B cell (primary cell): ENCODE results near the gene RHOH. TPM values are rescaled to one million over a fixed set of nuclear protein-coding genes. Genes with fewer than 3 reads are reported as not detected.
"Not testable (repeated sequence)": the region's sequence is repeated elsewhere in the genome, so short reads cannot be mapped to it uniquely, and the experiment has no call there.

Source experiments
- ATAC-seq: fragments of 200-7000 bp; cut with Tn5 transposase; one replicate; pipeline ENCODE4 v1.10.0; 2021; ENCODE audit warnings: low read depth, mild to moderate bottlenecking, moderate number of reproducible peaks, moderate library complexity
- CTCF ChIA-PET: fragments of 350-600 bp; sonication (Branson Sonifier 250); formaldehyde crosslinking; loops from one replicate; lab custom pipeline; 2021; ENCODE audit warnings: antibody characterized with exemption, inconsistent platforms; lab: Charles Lee
- POLR2A ChIA-PET: fragments of 350-600 bp; sonication (Branson Sonifier 250); formaldehyde crosslinking; loops from one replicate; lab custom pipeline; 2021; ENCODE audit warnings: antibody characterized with exemption; lab: Charles Lee
- DNase-seq: peaks from one replicate; pipeline ENCODE4 v3.0.0; 2013
- H2AFZ ChIP-seq: 2 replicates; pipeline ENCODE4 v1.6.1; 2012; ENCODE audit warnings: mild to moderate bottlenecking, low read depth, low read length; ENCODE audit not compliant: insufficient read depth, poor library complexity, severe bottlenecking
- H3K27ac ChIP-seq, 2 donors: 1 replicate in 1 of 2; 2 replicates in 1 of 2; pipeline ENCODE4 v1.5.1; 2012 to 2013; ENCODE audit warnings: low read length in 2 of 2, mild to moderate bottlenecking in 2 of 2, moderate library complexity in 1 of 2
- H3K27me3 ChIP-seq, 4 experiments: fragments of 200-600 bp in 1 of 4; sonication (generic) in 1 of 4; replicated peaks in 1 of 4; 1 replicate in 2 of 4; 2 replicates in 2 of 4; pipeline versions ENCODE4 v1.6.1 to v1.7.0; 2013 to 2016; ENCODE audit warnings: low read length in 3 of 4, mild to moderate bottlenecking in 2 of 4, mixed read lengths in 1 of 4, moderate library complexity in 1 of 4; ENCODE audit not compliant: insufficient read depth in 4 of 4, control insufficient read depth in 3 of 4; ENCODE audit errors: control extremely low read depth in 1 of 4
- H3K36me3 ChIP-seq, 2 experiments: replicated peaks in 1 of 2; 1 replicate in 1 of 2; 2 replicates in 1 of 2; pipeline versions ENCODE4 v1.6.1 to v1.7.1; 2013; ENCODE audit warnings: low read length in 1 of 2; ENCODE audit not compliant: insufficient read depth in 2 of 2, control insufficient read depth in 1 of 2; ENCODE audit errors: control extremely low read depth in 1 of 2, extremely low read depth in 1 of 2
- H3K4me1 ChIP-seq, 2 donors: fragments of 200-600 bp in 1 of 2; sonication (generic) in 1 of 2; 1 replicate in 1 of 2; 2 replicates in 1 of 2; pipeline versions ENCODE4 v1.5.1 to v1.6.1; 2013 to 2017; ENCODE audit warnings: low read length in 2 of 2; ENCODE audit not compliant: control insufficient read depth in 2 of 2, insufficient read depth in 2 of 2
- H3K4me2 ChIP-seq: replicated peaks from 2 replicates; pipeline ENCODE3; 2012; ENCODE audit warnings: mild to moderate bottlenecking, low read depth, low read length; ENCODE audit not compliant: poor library complexity, severe bottlenecking
- H3K4me3 ChIP-seq, 5 experiments: fragments of 200-600 bp in 1 of 5; sonication (generic) in 1 of 5; 1 replicate in 3 of 5; 2 replicates in 2 of 5; pipeline versions ENCODE4 v1.5.1 to v1.7.0; 2011 to 2016; ENCODE audit warnings: low read length in 4 of 5, mild to moderate bottlenecking in 4 of 5, low read depth in 2 of 5, control low read depth in 1 of 5, moderate library complexity in 1 of 5; ENCODE audit not compliant: insufficient read depth in 1 of 5; ENCODE audit errors: control extremely low read depth in 1 of 5, extremely low read depth in 1 of 5
- H3K79me2 ChIP-seq: fragments of 200-600 bp; sonication (generic); one replicate; pipeline ENCODE4 v1.6.0; 2016; ENCODE audit warnings: low read length; ENCODE audit not compliant: control insufficient read depth, insufficient read depth
- H3K9ac ChIP-seq: fragments of 200-600 bp; sonication (generic); 2 replicates; pipeline ENCODE4 v1.6.1; 2017; ENCODE audit warnings: mild to moderate bottlenecking, low read length, moderate library complexity
- H3K9me3 ChIP-seq, 3 donors: one replicate each; pipeline versions ENCODE4 v1.6.1 to v1.7.1; 2013; ENCODE audit warnings: low read length in 2 of 3; ENCODE audit not compliant: control insufficient read depth in 2 of 3, insufficient read depth in 1 of 3; ENCODE audit errors: control extremely low read depth in 1 of 3
- H4K20me1 ChIP-seq: 2 replicates; pipeline ENCODE4 v1.6.0; 2012; ENCODE audit warnings: mild to moderate bottlenecking, low read length; ENCODE audit not compliant: insufficient read depth, control insufficient read depth, poor library complexity, severe bottlenecking
- H3K27ac Mint-ChIP-seq: one replicate; pipeline ENCODE4 v1.8.0; 2021; ENCODE audit warnings: mixed read lengths
- H3K27me3 Mint-ChIP-seq: one replicate; pipeline ENCODE4 v1.8.0; 2021; ENCODE audit warnings: mixed read lengths
- H3K4me1 Mint-ChIP-seq: one replicate; pipeline ENCODE4 v1.8.0; 2021; ENCODE audit warnings: mixed read lengths
- H3K4me3 Mint-ChIP-seq: one replicate; pipeline ENCODE4 v1.8.0; 2021; ENCODE audit warnings: mixed read lengths
- H3K9me3 Mint-ChIP-seq: one replicate; pipeline ENCODE4 v1.8.0; 2022; ENCODE audit warnings: mixed read lengths; ENCODE audit not compliant: insufficient read depth
- CTCF ChIP-seq: fragments of 200-600 bp; IDR thresholded peaks from one replicate; pipeline ENCODE4 v1.8.0; 2022; ENCODE audit warnings: antibody characterized with exemption, mild to moderate bottlenecking
- EZH2 ChIP-seq: IDR thresholded peaks from 2 replicates; pipeline ENCODE4 v1.6.1; 2012; ENCODE audit warnings: borderline replicate concordance, low read depth, mild to moderate bottlenecking, moderate library complexity, low read length; ENCODE audit not compliant: insufficient read depth, poor library complexity, severe bottlenecking
- WGBS: methylation state at CpG from one replicate; pipeline ENCODE4 v1.1.5; 2013; ENCODE audit warnings: missing lambda C conversion rate; ENCODE audit not compliant: insufficient coverage; 5-methylcytosine and 5-hydroxymethylcytosine counted together
- intact Hi-C: fragments of 100-400 bp; cut with micrococcal nuclease; formaldehyde crosslinking; loops from one replicate; pipeline ENCODE4 v1.10.0; 2022
- polyA plus RNA-seq: library from polyadenylated mRNA; depleted of rRNA; stranded (reverse); fragments of >200 nt; gene quantifications from 2 replicates; pipeline ENCODE4 v1.2.3, GENCODE V29; 2012
- total RNA-seq, 2 donors: library from RNA; stranded (reverse); fragments of 120-200 nt in 1 of 2; gene quantifications; 1 replicate in 1 of 2; 2 replicates in 1 of 2; pipeline versions ENCODE4 v1.2.3 to v1.2.4, GENCODE V29; 2013 to 2022

The RHOH gene
- total and polyA plus RNA-seq, 2 donors (not counting 1 experiment from before 2014, with no cell fraction given), result 118 to 209 TPM

GRCh38 chr4:40281913-40282312, 85.1 kb downstream of the RHOH start:
- CTCF ChIA-PET, result interaction anchor here (1.1 to 3.0 kb wide), 4 partner anchors 11 to 43 kb away, joined by 4 to 21 read pairs (median 10); no protein-coding TSS in a partner anchor
- TF ChIP-seq CTCF (no peak), EZH2 (no peak)
- Histone ChIP-seq H3K9ac (no peak overlapping the region), H3K4me2 (no peak overlapping the region), H2AFZ (no peak overlapping the region), H4K20me1 (no peaks in the 10 kb centered on the region), H3K36me3 (no peaks in the 10 kb centered on the region), H3K27ac (no peak overlapping the region), H3K79me2 (no peaks in the 10 kb centered on the region), H3K4me1 (peaks cover 8 to 35% of the 10 kb centered on the region in 2 donors), H3K9me3 (peaks cover 0 to 4% (median 0%) of the 10 kb centered on the region in 3 donors), H3K27me3 (no peaks in the 10 kb centered on the region), H3K4me3 (no peak overlapping the region)
- H3K27me3 Mint-ChIP-seq, result no peaks in the 10 kb centered on the region
- intact Hi-C loops, result no loop called here
- H3K4me1 Mint-ChIP-seq, result peaks cover 42% of the 10 kb centered on the region
- ATAC-seq (no peak), DNase-seq (no peak)
- peak overlapping the region; percentile 61 for H3K27ac Mint-ChIP-seq
- POLR2A ChIA-PET, result interaction anchor here (0.6 to 1.1 kb wide), 2 partner anchors 10 to 13 kb away, joined by 4 to 6 read pairs; no protein-coding TSS in a partner anchor
- 81% methylated on average over 3 of the region's 5 CpGs for WGBS
- H3K4me3 Mint-ChIP-seq, result no peak overlapping the region
- peaks cover 5% of the 10 kb centered on the region for H3K9me3 Mint-ChIP-seq

DNA sequence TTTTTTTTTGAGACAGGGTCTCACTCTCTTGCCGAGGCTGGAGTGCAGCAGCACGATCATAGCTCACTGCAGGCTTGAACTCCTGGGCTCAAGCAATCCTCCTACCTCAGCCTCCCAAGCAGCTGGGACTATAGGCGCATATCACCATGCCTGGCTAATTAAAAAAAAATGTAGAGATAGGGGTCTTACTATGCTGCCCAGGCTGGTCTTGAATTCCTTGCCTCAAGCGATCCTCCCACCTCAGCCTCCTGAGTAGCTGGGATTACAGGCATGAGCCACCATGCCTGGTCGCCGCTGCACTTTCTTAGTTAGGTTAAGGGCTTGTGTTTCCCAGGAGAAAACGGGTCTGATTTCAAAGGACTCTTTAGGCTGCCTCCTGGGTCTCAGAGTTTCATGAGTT, 86.0 kb downstream of the RHOH start:
- H3K9ac ChIP-seq, ATAC-seq, H3K4me3 Mint-ChIP-seq, H3K9me3 Mint-ChIP-seq, H3K36me3 ChIP-seq, DNase-seq, H3K9me3 ChIP-seq, H4K20me1 ChIP-seq, H2AFZ ChIP-seq, H3K4me3 ChIP-seq, H3K27ac ChIP-seq, H3K27me3 Mint-ChIP-seq, H3K27me3 ChIP-seq, H3K27ac Mint-ChIP-seq, H3K79me2 ChIP-seq, H3K4me2 ChIP-seq, intact Hi-C loops: not testable (repeated sequence)
- ChIA-PET CTCF (interaction anchor here (0.7 to 3.0 kb wide), 5 partner anchors 10 to 301 kb away, joined by 3 to 21 read pairs (median 8); no protein-coding TSS in a partner anchor), POLR2A (interaction anchor here (0.6 to 1.1 kb wide), 2 partner anchors 14 to 195 kb away, joined by 4 to 10 read pairs; no protein-coding TSS in a partner anchor)
- peaks cover 13 to 38% of the 10 kb centered on the region in 2 donors for H3K4me1 ChIP-seq
- H3K4me1 Mint-ChIP-seq, result peaks cover 45% of the 10 kb centered on the region
- WGBS, result 100% methylated on average over 3 of the region's 7 CpGs
